Thyroid gland (tissue), 4 donors: ENCODE results near the gene CFAP99.

ENCODE experiments used
- POLR2A ChIP-seq, 2 donors: fragments of 450-650 bp; IDR thresholded peaks; one replicate each; pipeline ENCODE4 v1.6.1; 2017; ENCODE audit warnings: antibody characterized with exemption in 2 of 2, mild to moderate bottlenecking in 2 of 2, moderate library complexity in 1 of 2
- TF ChIP-seq, protein P1 (sequence below), 6 experiments: fragments of 200-600 bp in 3 of 6; fragments of 450-650 bp in 3 of 6; sonication (generic) in 3 of 6; IDR thresholded peaks; one replicate each; pipeline ENCODE4 v1.5.1; 2016 to 2019; ENCODE audit warnings: antibody characterized with exemption in 6 of 6, mild to moderate bottlenecking in 2 of 6, inconsistent platforms in 1 of 6, moderate library complexity in 1 of 6

GRCh38 chr4:2393353-2394270, 25.1 kb upstream of the CFAP99 start:
- TF ChIP-seq, protein P1, sequence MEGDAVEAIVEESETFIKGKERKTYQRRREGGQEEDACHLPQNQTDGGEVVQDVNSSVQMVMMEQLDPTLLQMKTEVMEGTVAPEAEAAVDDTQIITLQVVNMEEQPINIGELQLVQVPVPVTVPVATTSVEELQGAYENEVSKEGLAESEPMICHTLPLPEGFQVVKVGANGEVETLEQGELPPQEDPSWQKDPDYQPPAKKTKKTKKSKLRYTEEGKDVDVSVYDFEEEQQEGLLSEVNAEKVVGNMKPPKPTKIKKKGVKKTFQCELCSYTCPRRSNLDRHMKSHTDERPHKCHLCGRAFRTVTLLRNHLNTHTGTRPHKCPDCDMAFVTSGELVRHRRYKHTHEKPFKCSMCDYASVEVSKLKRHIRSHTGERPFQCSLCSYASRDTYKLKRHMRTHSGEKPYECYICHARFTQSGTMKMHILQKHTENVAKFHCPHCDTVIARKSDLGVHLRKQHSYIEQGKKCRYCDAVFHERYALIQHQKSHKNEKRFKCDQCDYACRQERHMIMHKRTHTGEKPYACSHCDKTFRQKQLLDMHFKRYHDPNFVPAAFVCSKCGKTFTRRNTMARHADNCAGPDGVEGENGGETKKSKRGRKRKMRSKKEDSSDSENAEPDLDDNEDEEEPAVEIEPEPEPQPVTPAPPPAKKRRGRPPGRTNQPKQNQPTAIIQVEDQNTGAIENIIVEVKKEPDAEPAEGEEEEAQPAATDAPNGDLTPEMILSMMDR (IDR thresholded peaks at IDR 0.05) = no peak
- peak in 1 of 2 donors; percentile 23 for TF ChIP-seq POLR2A (IDR thresholded peaks at IDR 0.05)
